BE2C (cell line): ENCODE results near the gene AP3B1.

ENCODE experiments used
- DNase-seq: peaks from one replicate; pipeline ENCODE4 v3.0.0-alpha.2; 2020
- H3K27me3 ChIP-seq: fragments of 250-450 bp; sonication (Bioruptor Pico); 2 replicates; pipeline ENCODE4 v1.5.1; 2020; ENCODE audit warnings: mild to moderate bottlenecking
- H3K36me3 ChIP-seq: fragments of 250-450 bp; sonication (Bioruptor Pico); 2 replicates; pipeline ENCODE4 v1.5.1; 2020; ENCODE audit warnings: mild to moderate bottlenecking
- H3K4me1 ChIP-seq: fragments of 250-450 bp; sonication (Bioruptor Pico); 2 replicates; pipeline ENCODE4 v1.5.1; 2020
- H3K4me3 ChIP-seq: 2 replicates; pipeline ENCODE4 v1.5.1; 2011; ENCODE audit warnings: low read depth, low read length
- H3K9me3 ChIP-seq: fragments of 250-450 bp; sonication (Bioruptor Pico); 2 replicates; pipeline ENCODE4 v1.5.1; 2020
- CTCF ChIP-seq: IDR thresholded peaks from 2 replicates; pipeline ENCODE4 v1.5.1; 2012; ENCODE audit warnings: mild to moderate bottlenecking, low read depth, low read length

The AP3B1 gene

DNA sequence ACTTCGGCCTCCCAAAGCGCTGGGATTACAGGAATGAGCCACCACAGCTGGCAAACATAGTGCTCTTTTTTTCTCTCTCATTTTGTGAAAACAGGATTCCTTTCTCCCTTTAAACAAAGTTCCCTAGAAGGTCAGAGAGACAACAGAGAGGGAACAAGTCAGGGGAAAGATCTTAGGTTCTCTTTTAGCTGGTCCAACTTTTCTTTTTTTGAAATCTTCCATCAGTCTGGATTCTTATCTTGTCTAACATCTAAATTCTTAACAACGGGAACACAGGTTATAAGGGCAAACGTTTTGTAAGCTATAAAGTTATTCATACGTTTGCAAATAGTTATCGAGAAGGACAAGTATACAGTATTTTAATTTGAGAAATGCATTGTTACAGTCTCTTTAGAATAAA lies 294.3 kb downstream of the AP3B1 start:
- no peak for DNase-seq
- H3K27me3 ChIP-seq = no peaks in the 10 kb centered on the region
- TF ChIP-seq CTCF = no peak
- no peaks in the 10 kb centered on the region for H3K9me3 ChIP-seq
- H3K4me1 ChIP-seq = peaks cover 7% of the 10 kb centered on the region
- H3K4me3 ChIP-seq = no peak overlapping the region
- H3K36me3 ChIP-seq = no peaks in the 10 kb centered on the region

- H3K9me3 ChIP-seq = no peaks in the 10 kb centered on the region
- H3K27me3 ChIP-seq = no peaks in the 10 kb centered on the region
- DNase-seq = no peak
- H3K4me3 ChIP-seq = no peak overlapping the region
- TF ChIP-seq CTCF = no peak
- H3K36me3 ChIP-seq = no peaks in the 10 kb centered on the region
- peaks cover 7% of the 10 kb centered on the region for H3K4me1 ChIP-seq
These were observed 295.1 kb downstream of the AP3B1 start for GRCh38 chr5:77999399-77999798.

DNA sequence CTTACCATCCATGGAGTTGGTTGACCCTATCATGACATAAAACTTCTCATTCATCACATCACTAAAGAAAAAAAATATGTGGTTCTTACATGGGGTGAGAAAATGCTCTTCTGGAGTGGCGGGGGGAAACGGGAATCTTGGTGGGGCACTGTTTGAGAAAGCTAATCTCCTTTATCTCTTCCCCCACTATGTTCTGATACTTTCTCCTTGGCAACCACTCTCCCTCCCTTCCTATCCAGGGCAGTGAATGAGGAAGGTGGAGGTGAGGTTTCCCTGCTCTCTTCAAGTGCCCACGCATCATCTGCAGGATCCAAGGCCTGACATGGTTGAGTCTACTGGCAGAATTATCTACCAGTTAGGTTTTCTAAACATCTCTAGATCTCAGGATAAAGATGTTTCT lies 297.6 kb downstream of the AP3B1 start:
- peaks cover 17% of the 10 kb centered on the region for H3K4me1 ChIP-seq
- DNase-seq = no peak
- no peaks in the 10 kb centered on the region for H3K36me3 ChIP-seq
- H3K4me3 ChIP-seq = no peak overlapping the region
- H3K9me3 ChIP-seq = no peaks in the 10 kb centered on the region
- H3K27me3 ChIP-seq = no peaks in the 10 kb centered on the region
- TF ChIP-seq CTCF = no peak

DNA sequence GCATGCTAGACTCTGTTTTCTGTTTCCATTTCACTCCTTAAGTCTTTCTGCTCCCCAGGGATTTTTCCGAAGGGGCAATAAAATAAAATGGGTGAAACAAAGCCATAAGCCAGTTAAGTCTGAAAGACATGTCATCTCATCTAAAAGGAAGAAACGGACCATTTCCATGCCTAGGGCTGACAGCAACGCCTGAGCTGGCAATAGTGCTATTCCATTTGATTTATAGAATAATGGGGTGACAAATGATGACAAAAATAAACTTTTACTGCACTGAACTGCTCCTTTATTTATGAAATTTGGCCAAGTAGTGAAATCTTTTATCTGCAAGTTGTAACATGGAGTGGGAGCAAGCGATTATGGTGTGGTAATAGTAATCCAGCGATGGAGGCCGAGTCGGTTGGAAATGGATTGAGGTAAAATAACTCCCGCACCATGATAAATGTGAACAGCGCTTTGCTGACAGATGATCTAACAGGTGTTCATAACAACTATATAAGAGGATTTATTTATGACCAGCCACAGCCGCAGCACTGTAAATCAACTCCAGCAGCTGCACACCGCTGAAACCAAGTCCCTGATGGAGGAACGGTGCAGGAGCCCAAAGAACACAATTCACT lies 298.6 kb downstream of the AP3B1 start:
- no peak for DNase-seq
- no peak overlapping the region for H3K4me3 ChIP-seq
- no peaks in the 10 kb centered on the region for H3K27me3 ChIP-seq
- peaks cover 21% of the 10 kb centered on the region for H3K4me1 ChIP-seq
- TF ChIP-seq CTCF = no peak
- no peaks in the 10 kb centered on the region for H3K36me3 ChIP-seq
- H3K9me3 ChIP-seq = no peaks in the 10 kb centered on the region

DNA sequence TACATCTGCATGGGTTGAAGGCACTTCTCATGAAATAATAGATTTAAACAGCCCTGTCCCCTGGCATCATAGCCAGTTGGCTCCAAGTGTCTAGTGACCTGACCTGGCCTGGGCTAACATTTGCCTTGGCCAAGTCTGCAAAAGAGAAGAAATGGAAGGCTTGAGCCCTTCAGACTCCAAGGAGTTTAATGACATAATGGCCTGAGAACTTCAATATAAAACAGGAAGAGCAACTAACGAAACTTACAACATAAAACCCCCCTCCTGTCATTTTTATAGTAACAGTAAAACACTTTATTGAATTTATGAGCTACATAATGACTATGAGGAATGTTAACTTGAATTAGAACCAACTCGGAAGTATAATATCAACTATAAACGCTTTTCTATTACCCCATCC lies 299.6 kb downstream of the AP3B1 start:
- no peaks in the 10 kb centered on the region for H3K9me3 ChIP-seq
- H3K4me1 ChIP-seq = peaks cover 25% of the 10 kb centered on the region
- no peak for TF ChIP-seq CTCF
- no peaks in the 10 kb centered on the region for H3K36me3 ChIP-seq
- DNase-seq = no peak
- H3K4me3 ChIP-seq = no peak overlapping the region
- H3K27me3 ChIP-seq = no peaks in the 10 kb centered on the region

DNA sequence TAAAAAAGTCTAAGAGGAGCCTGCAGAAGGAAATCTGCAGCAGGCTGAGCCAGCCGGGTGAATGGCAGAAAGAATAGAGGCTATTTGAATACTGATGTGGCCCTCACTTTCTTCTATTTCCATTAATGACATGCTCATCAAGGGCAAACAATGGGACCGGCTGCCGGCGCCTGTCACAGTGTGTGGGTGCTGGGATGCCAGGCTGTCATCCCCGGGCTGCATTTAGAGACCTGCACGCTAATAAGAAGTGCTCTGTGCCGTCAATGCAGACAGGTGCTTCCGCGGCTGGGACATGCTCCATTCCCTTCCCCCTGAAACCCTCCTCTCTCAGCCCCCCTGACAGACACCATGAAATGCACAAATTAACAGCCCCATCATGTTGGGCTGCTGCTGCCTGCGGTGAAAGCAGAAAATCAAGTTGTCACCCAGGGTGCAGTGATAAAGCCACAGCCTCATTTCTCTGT lies 300.6 kb downstream of the AP3B1 start:
- H3K36me3 ChIP-seq = no peaks in the 10 kb centered on the region
- no peak overlapping the region for H3K4me3 ChIP-seq
- H3K4me1 ChIP-seq = peaks cover 25% of the 10 kb centered on the region
- no peaks in the 10 kb centered on the region for H3K27me3 ChIP-seq
- no peak for DNase-seq
- no peak for TF ChIP-seq CTCF
- no peaks in the 10 kb centered on the region for H3K9me3 ChIP-seq
